HG02943 (cell line): ENCODE data around the gene MIP.
A peak's percentile ranks its signal among the peaks of the same experiment; 100 is the strongest.
"Not testable (repeated sequence)": the region's sequence is repeated elsewhere in the genome, so short reads cannot be mapped to it uniquely, and the experiment has no call there.

ENCODE experiments used
- ATAC-seq: cut with Tn5 transposase; IDR thresholded peaks from one replicate; pipeline ENCODE4 v1.9.1; 2021; ENCODE audit warnings: mild to moderate bottlenecking, low read depth, moderate library complexity; ENCODE audit not compliant: unreplicated experiment

The MIP gene

GRCh38 chr12:56468216-56469006 is 14.0 kb upstream of the MIP start, which contains the start of gene SPRYD4:
TSS of gene SPRYD4 (plus strand) at chr12:56468578. CDS start at chr12:56468592, 14 bp downstream.
- peak; percentile 75 for ATAC-seq

- no peak for ATAC-seq
Observed at GRCh38 chr12:56462565-56462964, 8.1 kb upstream of the MIP start.

GRCh38 chr12:56461235-56462159 is 7.0 kb upstream of the MIP start:
- ATAC-seq = no peak

GRCh38 chr12:56457817-56458216 is 3.4 kb upstream of the MIP start:
- no peak for ATAC-seq

- no peak for ATAC-seq
Observed at GRCh38 chr12:56451147-56451546, 3.3 kb downstream of the MIP start.

GRCh38 chr12:56450241-56450640 is 4.2 kb downstream of the MIP start:
- no peak for ATAC-seq

GRCh38 chr12:56449622-56449984 is 4.9 kb downstream of the MIP start:
- ATAC-seq = no peak

GRCh38 chr12:56448860-56449621 is 5.4 kb downstream of the MIP start, which contains the start of gene TIMELESS:
TSS of gene TIMELESS (minus strand) at chr12:56449426. CDS start at chr12:56434170, 15,256 bp downstream.
- peak; percentile 90 for ATAC-seq

GRCh38 chr12:56443208-56443607 is 11.2 kb downstream of the MIP start:
- not testable (repeated sequence) for ATAC-seq

GRCh38 chr12:56437430-56438176 is 16.9 kb downstream of the MIP start:
- ATAC-seq = no peak

GRCh38 chr12:56434828-56435227 is 19.6 kb downstream of the MIP start:
- ATAC-seq = no peak

- ATAC-seq = no peak
Observed at GRCh38 chr12:56431850-56432249, 22.6 kb downstream of the MIP start.

GRCh38 chr12:56431288-56431687 is 23.2 kb downstream of the MIP start:
- no peak for ATAC-seq

- ATAC-seq = no peak
Observed at GRCh38 chr12:56425940-56426438, 28.5 kb downstream of the MIP start.

GRCh38 chr12:56425193-56425592 is 29.3 kb downstream of the MIP start:
- ATAC-seq = no peak

GRCh38 chr12:56420411-56420810 is 34.0 kb downstream of the MIP start:
- ATAC-seq = no peak

- ATAC-seq = no peak
Observed at GRCh38 chr12:56417739-56418138, 36.7 kb downstream of the MIP start.

GRCh38 chr12:56414401-56414800 is 40.1 kb downstream of the MIP start:
- ATAC-seq = no peak

GRCh38 chr12:56413392-56413791 is 41.1 kb downstream of the MIP start:
- ATAC-seq = no peak
